Neuronal stem cell (in vitro differentiated cells): Measurements from ENCODE around the gene RDH12. TPM values are rescaled to one million over a fixed set of nuclear protein-coding genes. Genes with fewer than 3 reads are reported as not detected.
A peak's percentile ranks its signal among the peaks of the same experiment; 100 is the strongest.
"Not testable (repeated sequence)": the region's sequence is repeated elsewhere in the genome, so short reads cannot be mapped to it uniquely, and the experiment has no call there.

ENCODE experiments used
- DNase-seq: peaks from one replicate; pipeline ENCODE4 v3.0.0-alpha.2; 2013; ENCODE audit warnings: low spot score
- H2AFZ ChIP-seq: one replicate; pipeline ENCODE4 v1.6.1; 2013; ENCODE audit warnings: mild to moderate bottlenecking, low read length, inconsistent platforms
- H2AK5ac ChIP-seq: 2 replicates; pipeline ENCODE4 v1.6.1; 2013; ENCODE audit warnings: low read depth, mild to moderate bottlenecking, inconsistent platforms, low read length, moderate library complexity, mixed read lengths
- H2BK120ac ChIP-seq: 2 replicates; pipeline ENCODE4 v1.6.1; 2013; ENCODE audit warnings: low read depth, mild to moderate bottlenecking, inconsistent platforms, low read length, moderate library complexity, mixed read lengths
- H2BK12ac ChIP-seq: one replicate; pipeline ENCODE4 v1.6.1; 2013; ENCODE audit warnings: low read length, inconsistent platforms
- H2BK15ac ChIP-seq: 2 replicates; pipeline ENCODE4 v1.6.1; 2013; ENCODE audit warnings: mild to moderate bottlenecking, low read length, inconsistent platforms, mixed read lengths
- H2BK5ac ChIP-seq: one replicate; pipeline ENCODE4 v1.6.1; 2013; ENCODE audit warnings: inconsistent platforms, mild to moderate bottlenecking, low read length, moderate library complexity
- H3K14ac ChIP-seq: one replicate; pipeline ENCODE4 v1.6.1; 2013; ENCODE audit warnings: low read length, inconsistent platforms
- H3K18ac ChIP-seq: 2 replicates; pipeline ENCODE4 v1.6.1; 2013; ENCODE audit warnings: low read length, inconsistent platforms
- H3K23ac ChIP-seq: 2 replicates; pipeline ENCODE4 v1.6.1; 2013; ENCODE audit warnings: low read depth, mild to moderate bottlenecking, mixed read lengths, low read length, inconsistent platforms; ENCODE audit not compliant: poor library complexity
- H3K27ac ChIP-seq: replicated peaks from 3 replicates; pipeline ENCODE4 v1.5.1; 2013; ENCODE audit warnings: low read length, inconsistent platforms
- H3K27me3 ChIP-seq, 3 experiments: 2 replicates each; pipeline ENCODE4 v1.6.1; 2013; ENCODE audit warnings: low read length in 3 of 3, mild to moderate bottlenecking in 2 of 3, inconsistent platforms in 1 of 3, low read depth in 1 of 3, mixed read lengths in 1 of 3, moderate library complexity in 1 of 3; ENCODE audit not compliant: control insufficient read depth in 3 of 3, insufficient read depth in 3 of 3
- H3K36me3 ChIP-seq, 2 donors: replicated peaks in 1 of 2; 2 replicates each; pipeline ENCODE4 v1.6.1; 2013; ENCODE audit warnings: low read length in 2 of 2; ENCODE audit not compliant: control insufficient read depth in 2 of 2, insufficient read depth in 2 of 2
- H3K4ac ChIP-seq: 2 replicates; pipeline ENCODE4 v1.6.1; 2013; ENCODE audit warnings: inconsistent platforms, mild to moderate bottlenecking, low read length, moderate library complexity
- H3K4me1 ChIP-seq, 2 donors: 1 replicate in 1 of 2; 2 replicates in 1 of 2; pipeline ENCODE4 v1.6.1; 2013; ENCODE audit warnings: low read length in 2 of 2, low read depth in 1 of 2; ENCODE audit not compliant: control insufficient read depth in 2 of 2, insufficient read depth in 1 of 2
- H3K4me2 ChIP-seq: one replicate; pipeline ENCODE4 v1.6.1; 2013; ENCODE audit warnings: mild to moderate bottlenecking, low read length, inconsistent platforms; ENCODE audit not compliant: insufficient read depth, poor library complexity, severe bottlenecking
- H3K4me3 ChIP-seq, 2 donors: 2 replicates each; pipeline ENCODE4 v1.5.1; 2013; ENCODE audit warnings: low read length in 2 of 2, mild to moderate bottlenecking in 2 of 2, inconsistent platforms in 1 of 2, moderate library complexity in 1 of 2
- H3K79me1 ChIP-seq: one replicate; pipeline ENCODE4 v1.6.1; 2013; ENCODE audit warnings: low read depth, mild to moderate bottlenecking, inconsistent platforms, low read length, moderate library complexity
- H3K9ac ChIP-seq: one replicate; pipeline ENCODE4 v1.6.1; 2013; ENCODE audit warnings: mild to moderate bottlenecking, low read depth, low read length, inconsistent platforms; ENCODE audit not compliant: poor library complexity
- H3K9me3 ChIP-seq, 2 donors: replicated peaks in 1 of 2; 2 replicates each; pipeline versions ENCODE3 to v1.6.1; 2013; ENCODE audit warnings: low read length in 2 of 2, mild to moderate bottlenecking in 2 of 2, inconsistent platforms in 1 of 2, low read depth in 1 of 2, mixed read lengths in 1 of 2, moderate library complexity in 1 of 2; ENCODE audit not compliant: control insufficient read depth in 2 of 2, insufficient read depth in 1 of 2
- H4K8ac ChIP-seq: one replicate; pipeline ENCODE4 v1.6.1; 2013; ENCODE audit warnings: low read depth, mild to moderate bottlenecking, inconsistent platforms, low read length, moderate library complexity
- H4K91ac ChIP-seq: one replicate; pipeline ENCODE4 v1.6.1; 2013; ENCODE audit warnings: low read length, low read depth, mild to moderate bottlenecking, inconsistent platforms; ENCODE audit not compliant: poor library complexity
- WGBS, 2 donors: extraction: QIAGEN DNeasy Blood & Tissue Kit; methylation state at CpG; one replicate each; pipeline ENCODE4 v1.1.7; 2013; ENCODE audit warnings: missing lambda C conversion rate in 2 of 2, mixed read lengths in 1 of 2; ENCODE audit not compliant: insufficient read length in 2 of 2, insufficient replicate concordance in 1 of 2; ENCODE audit errors: extremely low coverage in 2 of 2; 5-methylcytosine and 5-hydroxymethylcytosine counted together
- polyA plus RNA-seq, 2 experiments: library from polyadenylated mRNA; stranded (reverse); fragments of 200-250 nt; gene quantifications; one replicate each; pipeline ENCODE4 v1.2.3, GENCODE V29; 2013

Gene RDH12
- 0.33 TPM for polyA plus RNA-seq (2013, experiment 1 of 2)
- 0.29 TPM for polyA plus RNA-seq (2013, experiment 2 of 2)

DNA sequence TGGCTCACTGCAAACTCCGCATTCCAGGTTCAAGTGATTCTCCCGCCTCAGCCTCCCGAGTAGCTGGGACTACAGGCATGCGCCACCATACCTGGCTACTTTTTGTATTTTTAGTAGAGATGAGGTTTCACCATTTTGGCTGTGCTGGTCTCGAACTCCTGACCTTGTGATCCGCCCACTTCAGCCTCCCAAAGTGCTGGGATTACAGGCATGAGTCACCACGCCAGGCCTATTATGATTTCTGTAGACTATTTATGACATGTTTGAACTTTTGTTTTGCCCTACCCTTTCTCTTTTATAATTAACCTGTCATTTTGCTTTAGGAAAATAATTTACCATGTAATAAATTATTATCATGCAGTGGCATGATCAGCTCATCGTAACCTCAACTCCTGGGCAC is at the start of gene RDH12:
Gene RDH12, plus strand, starts transcription at position 395 of the 400 bp plus-strand sequence. CDS start 20,757 bp downstream, outside the sequence.
- H2BK120ac ChIP-seq, H4K91ac ChIP-seq, H3K23ac ChIP-seq, H3K18ac ChIP-seq, H3K79me1 ChIP-seq, H3K9ac ChIP-seq, DNase-seq, H2AK5ac ChIP-seq, H4K8ac ChIP-seq, H3K36me3 ChIP-seq, H3K4me1 ChIP-seq, H3K4ac ChIP-seq, H3K27ac ChIP-seq, H2BK12ac ChIP-seq, H3K4me2 ChIP-seq, H3K9me3 ChIP-seq, H2BK5ac ChIP-seq, H3K4me3 ChIP-seq, H3K27me3 ChIP-seq, H2AFZ ChIP-seq, H3K14ac ChIP-seq, H2BK15ac ChIP-seq: not testable (repeated sequence)
- WGBS, 2 donors: no CpG with 5 or more reads among the region's 8 CpGs

DNA sequence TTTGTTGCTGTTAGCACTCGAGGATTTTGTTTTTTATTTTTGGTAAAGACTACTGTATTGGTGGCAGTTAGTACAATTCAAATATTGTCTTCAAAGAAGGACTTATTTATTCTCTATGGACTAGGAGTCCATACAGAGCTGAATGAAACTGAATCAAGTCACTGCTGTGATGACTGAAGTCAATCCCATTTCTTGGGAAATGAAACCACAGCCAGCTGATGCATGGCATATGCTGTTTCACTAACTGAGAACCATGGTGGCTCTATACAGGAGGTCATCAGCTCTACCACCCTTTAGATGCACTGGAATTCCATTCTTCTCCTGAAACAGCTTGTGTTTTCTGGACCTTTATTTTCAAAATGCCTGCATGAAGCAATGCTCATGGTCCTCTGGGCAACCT is 49.5 kb upstream of the RDH12 start:
- no peak overlapping the region for H2AFZ ChIP-seq
- H3K9me3 ChIP-seq: no peaks in the 10 kb centered on the region
- no peak for DNase-seq
- no CpG with 5 or more reads among the region's 1 CpG for WGBS, 2 donors
- H2AK5ac ChIP-seq: no peak overlapping the region
- no peak overlapping the region for H2BK120ac ChIP-seq
- H3K4ac ChIP-seq: no peak overlapping the region
- no peak overlapping the region for H3K23ac ChIP-seq
- no peak overlapping the region for H3K14ac ChIP-seq
- no peak overlapping the region for H3K4me3 ChIP-seq
- H3K4me2 ChIP-seq: no peak overlapping the region
- H2BK15ac ChIP-seq: no peak overlapping the region
- H3K27me3 ChIP-seq: no peaks in the 10 kb centered on the region
- no peak overlapping the region for H3K9ac ChIP-seq
- H4K91ac ChIP-seq: no peak overlapping the region
- peaks cover 38 to 97% of the 10 kb centered on the region in 2 donors for H3K36me3 ChIP-seq
- no peaks in the 10 kb centered on the region for H3K79me1 ChIP-seq
- no peaks in the 10 kb centered on the region for H3K4me1 ChIP-seq
- no peak overlapping the region for H3K18ac ChIP-seq
- H4K8ac ChIP-seq: no peak overlapping the region
- H2BK12ac ChIP-seq: no peak overlapping the region
- H3K27ac ChIP-seq: no peak overlapping the region
- H2BK5ac ChIP-seq: no peak overlapping the region

DNA sequence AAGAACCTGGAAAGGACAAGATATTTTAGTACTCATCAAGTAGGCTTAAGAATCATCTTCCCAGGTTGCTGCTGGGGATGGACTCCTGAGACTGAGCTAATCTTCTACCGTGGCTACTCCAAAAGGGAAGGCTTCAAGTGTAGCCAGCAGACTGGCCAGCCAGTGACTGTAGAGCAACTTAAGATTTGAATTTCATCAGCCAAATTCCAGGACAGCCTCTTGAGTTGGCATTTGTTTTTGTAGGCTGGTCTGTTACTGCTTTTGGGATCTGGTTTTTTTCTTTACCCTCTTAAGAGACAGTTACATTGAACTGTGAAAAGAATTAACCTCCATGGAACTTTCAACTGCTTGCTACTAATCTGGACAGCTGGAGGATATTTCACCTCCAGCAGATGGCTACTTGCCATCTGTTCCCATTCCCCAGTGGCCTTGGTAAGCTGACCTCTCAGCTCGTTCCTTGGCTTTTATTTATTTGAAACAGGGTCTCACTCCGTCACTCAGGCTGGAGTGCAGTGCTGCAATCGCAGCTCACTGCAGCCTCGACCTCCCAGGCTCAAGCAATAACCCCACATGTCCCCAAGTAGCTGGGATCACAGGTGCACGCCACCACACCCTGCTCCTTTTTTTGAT is 47.9 kb upstream of the RDH12 start:
- Histone ChIP-seq H3K27ac (peak overlapping the region; percentile 19), H4K8ac (no peak overlapping the region), H3K9ac (no peak overlapping the region), H3K4me3 (no peak overlapping the region), H3K4ac (no peak overlapping the region), H3K18ac (no peak overlapping the region), H2BK120ac (no peak overlapping the region), H3K4me2 (no peak overlapping the region), H2BK5ac (no peak overlapping the region), H3K14ac (no peak overlapping the region), H3K4me1 (no peaks in the 10 kb centered on the region), H3K79me1 (no peaks in the 10 kb centered on the region), H2BK15ac (no peak overlapping the region), H2BK12ac (no peak overlapping the region), H3K36me3 (peaks cover 37 to 92% of the 10 kb centered on the region in 2 donors), H4K91ac (no peak overlapping the region), H2AK5ac (no peak overlapping the region), H3K9me3 (no peaks in the 10 kb centered on the region), H3K23ac (no peak overlapping the region), H2AFZ (no peak overlapping the region), H3K27me3 (no peaks in the 10 kb centered on the region)
- no peak for DNase-seq
- WGBS, 2 donors: no CpG with 5 or more reads among the region's 6 CpGs

DNA sequence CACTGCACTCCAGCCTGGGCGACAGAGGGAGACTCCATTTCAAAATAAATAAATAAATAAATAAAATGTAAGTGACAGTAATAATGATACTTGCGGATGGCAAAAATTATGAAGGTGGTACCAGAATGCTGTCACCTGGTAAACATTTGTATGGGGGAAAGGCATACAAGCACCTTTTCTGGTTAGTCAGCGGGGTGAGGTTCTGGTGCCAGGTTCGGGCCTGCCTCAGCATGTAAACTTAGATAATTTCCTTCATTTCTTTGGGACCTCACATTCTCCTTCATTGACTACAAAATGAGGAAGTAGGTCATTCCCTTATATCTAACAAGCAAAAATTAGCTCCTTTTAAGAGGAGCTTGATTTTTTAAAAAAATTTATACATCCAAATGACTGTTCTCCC is 38.1 kb upstream of the RDH12 start:
- H3K4me3 ChIP-seq: no peak overlapping the region
- no CpG with 5 or more reads among the region's 4 CpGs for WGBS, 2 donors
- H3K23ac ChIP-seq: no peak overlapping the region
- no peak for DNase-seq
- no peaks in the 10 kb centered on the region for H3K4me1 ChIP-seq
- H3K4ac ChIP-seq: no peak overlapping the region
- H4K8ac ChIP-seq: no peak overlapping the region
- H2AK5ac ChIP-seq: no peak overlapping the region
- no peak overlapping the region for H2BK15ac ChIP-seq
- H3K18ac ChIP-seq: no peak overlapping the region
- peaks cover 2 to 40% of the 10 kb centered on the region in 2 donors for H3K36me3 ChIP-seq
- H4K91ac ChIP-seq: no peak overlapping the region
- no peak overlapping the region for H2AFZ ChIP-seq
- H3K14ac ChIP-seq: no peak overlapping the region
- H2BK120ac ChIP-seq: no peak overlapping the region
- no peak overlapping the region for H3K27ac ChIP-seq
- H2BK5ac ChIP-seq: no peak overlapping the region
- H3K79me1 ChIP-seq: no peaks in the 10 kb centered on the region
- no peaks in the 10 kb centered on the region for H3K27me3 ChIP-seq
- H3K9ac ChIP-seq: no peak overlapping the region
- H3K9me3 ChIP-seq: no peaks in the 10 kb centered on the region
- no peak overlapping the region for H2BK12ac ChIP-seq
- H3K4me2 ChIP-seq: no peak overlapping the region
